ENCODE data around the gene SMAD6.
"Not testable (repeated sequence)": the region's sequence is repeated elsewhere in the genome, so short reads cannot be mapped to it uniquely, and the experiment has no call there.

SMAD6 gene

DNA sequence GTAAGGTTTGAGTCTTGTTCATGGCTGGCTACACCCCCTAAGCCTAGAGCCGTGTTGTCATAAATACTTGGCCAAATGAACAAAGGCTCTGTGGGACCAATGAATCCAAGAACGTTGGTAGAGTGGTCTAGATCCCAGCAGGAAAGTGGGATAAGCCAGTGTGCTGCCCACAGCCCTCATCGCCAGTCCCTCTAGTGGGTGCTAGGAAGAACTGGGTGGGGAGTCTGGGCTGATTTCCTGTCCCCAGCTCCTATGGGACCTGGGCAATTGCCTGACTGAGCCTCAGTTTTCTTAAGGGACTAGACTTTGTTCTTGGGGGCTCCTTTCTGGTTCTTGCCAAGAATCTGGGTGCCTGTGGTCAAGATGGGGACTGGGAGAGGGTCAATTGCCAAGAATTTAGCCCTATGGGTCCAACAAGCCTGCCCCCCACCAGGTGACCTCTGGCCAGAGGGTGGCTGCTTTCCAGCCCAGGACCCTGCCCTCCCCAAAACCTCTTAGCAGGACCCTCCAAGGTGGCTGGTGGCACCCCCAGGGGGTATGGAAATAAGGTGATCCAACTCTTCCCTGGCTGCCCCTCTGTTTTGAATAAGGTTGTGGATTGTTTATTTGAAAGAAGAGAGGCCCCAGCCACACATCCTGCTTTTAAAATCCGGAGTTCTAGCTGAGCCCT lies 42.7 kb downstream of the SMAD6 start:
- no peak for DNase-seq

DNA sequence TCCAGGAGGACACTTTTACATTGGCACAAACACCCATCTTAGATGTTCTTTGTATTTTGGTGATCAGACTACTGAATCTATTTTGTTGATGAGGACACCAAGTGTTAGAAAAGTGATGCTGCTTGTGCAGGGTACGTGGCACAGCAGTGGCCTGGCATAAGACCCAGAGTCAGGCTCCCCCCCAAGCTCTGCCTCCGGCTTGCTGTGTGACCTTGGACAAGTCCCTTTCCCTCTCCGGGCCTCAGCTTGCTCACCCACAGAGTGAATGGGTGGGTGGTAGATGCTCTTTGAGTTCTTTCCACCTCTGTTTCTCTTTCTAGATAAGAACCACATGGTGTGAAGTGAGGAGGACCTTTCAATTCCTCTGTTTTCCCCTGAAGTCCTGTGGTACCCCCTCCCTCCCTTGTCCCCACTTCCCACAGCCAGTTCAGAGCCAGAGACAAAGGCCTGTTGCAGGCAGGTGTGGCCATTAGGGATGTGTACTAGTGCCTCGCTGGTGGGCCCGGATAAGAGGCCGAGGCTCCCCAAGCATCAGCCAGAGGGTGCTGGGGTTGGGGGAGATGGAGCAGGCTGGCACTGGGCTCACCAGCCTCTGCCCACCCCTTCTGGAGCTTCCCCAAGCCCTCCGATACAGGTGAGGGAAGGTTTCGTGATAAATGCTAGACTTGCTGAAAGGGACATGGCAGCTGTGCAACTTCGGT lies 43.6 kb downstream of the SMAD6 start:
- no peak for DNase-seq

DNA sequence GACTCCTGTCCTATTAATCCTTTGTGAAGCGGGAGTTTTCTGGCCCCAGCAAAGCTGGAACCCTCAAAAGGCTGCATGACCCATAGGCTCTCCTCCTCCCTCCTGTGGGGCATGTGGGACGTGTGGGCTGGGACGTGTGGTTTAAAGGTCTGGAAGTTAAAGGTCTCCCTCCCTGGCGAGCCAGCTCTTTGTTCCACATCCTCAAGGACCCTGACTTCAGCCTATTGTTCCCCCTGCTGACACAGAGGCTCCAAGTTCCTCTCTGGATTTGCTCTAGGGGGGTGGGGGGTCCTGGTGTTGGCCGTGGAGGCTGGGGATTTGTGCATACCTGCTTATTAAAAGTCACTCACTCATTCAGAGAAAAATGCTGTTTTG lies 44.2 kb downstream of the SMAD6 start:
- no peak for DNase-seq

DNA sequence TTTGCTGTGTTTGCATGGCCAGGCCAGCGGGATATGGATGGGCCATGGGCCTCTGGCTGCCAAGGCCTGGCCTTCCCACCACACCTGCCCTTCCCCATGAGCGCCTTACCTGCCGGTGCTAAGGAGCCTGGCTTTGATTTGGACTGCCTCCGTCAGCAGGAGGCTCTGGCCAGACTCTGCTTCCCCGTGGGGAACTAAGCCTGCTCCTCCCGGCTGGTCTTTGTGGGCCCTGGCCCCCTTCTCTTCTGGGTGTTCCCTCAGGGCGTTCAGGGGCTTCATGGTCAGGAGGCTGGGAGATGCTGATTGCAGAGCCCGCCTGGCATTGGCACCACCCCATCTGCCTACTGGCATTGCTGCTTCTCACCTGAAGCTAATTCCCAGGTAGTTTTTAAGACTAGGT lies 45.2 kb downstream of the SMAD6 start:
- DNase-seq: no peak

DNA sequence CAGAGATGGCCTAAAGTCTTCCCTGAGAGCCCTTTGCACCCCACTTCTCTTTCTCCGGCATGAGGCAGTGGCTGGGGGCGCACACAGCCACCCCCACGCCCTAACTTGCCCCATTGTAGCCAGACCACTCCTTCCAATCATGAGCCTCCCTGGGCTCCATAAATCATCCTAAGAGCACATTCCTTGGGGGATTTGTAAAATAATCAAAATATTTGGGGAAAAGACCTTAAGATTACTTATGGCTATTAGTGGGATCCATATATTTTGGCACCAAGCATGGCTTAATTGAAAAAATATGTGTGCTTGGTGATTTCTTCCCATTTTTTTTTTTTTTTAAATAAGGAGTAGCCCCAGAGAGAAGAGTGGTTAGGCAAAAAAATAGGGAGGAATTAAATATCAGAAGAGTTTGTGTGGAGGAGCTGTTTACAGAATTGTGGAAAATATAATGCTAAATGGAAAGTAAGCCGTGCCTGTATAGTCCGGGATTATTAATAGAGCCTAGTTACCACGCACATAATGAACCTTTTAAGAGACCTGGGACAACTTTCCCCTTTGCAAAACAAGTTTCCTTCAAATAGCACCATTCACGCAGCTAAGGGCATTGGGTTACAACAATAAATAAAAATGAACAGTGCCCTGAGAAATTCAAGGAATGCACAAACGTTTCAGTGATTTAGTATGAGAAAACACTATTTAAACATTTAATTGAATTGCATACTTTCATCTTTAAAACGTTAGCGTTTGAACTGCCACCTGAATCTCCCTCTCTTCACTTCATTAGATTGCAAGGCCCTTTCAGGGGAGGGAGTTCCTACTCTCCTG lies 46.1 kb downstream of the SMAD6 start:
- no peak for DNase-seq

DNA sequence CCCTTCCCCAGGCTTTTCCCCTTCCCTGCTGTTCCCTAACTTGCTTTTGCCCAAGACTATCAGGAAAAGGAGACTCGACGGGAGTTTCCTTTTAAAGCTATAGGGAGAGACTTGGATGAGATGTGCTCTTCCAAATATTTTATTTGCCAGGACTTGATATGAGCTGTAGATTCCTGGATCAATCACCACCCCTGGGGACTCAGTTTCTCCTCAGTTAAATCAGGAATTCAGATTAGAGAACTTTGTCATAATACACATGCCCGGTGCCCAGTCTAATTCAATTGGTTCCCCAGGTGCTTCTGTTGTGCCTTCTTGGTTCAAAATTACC lies 46.6 kb downstream of the SMAD6 start:
- DNase-seq: no peak

DNA sequence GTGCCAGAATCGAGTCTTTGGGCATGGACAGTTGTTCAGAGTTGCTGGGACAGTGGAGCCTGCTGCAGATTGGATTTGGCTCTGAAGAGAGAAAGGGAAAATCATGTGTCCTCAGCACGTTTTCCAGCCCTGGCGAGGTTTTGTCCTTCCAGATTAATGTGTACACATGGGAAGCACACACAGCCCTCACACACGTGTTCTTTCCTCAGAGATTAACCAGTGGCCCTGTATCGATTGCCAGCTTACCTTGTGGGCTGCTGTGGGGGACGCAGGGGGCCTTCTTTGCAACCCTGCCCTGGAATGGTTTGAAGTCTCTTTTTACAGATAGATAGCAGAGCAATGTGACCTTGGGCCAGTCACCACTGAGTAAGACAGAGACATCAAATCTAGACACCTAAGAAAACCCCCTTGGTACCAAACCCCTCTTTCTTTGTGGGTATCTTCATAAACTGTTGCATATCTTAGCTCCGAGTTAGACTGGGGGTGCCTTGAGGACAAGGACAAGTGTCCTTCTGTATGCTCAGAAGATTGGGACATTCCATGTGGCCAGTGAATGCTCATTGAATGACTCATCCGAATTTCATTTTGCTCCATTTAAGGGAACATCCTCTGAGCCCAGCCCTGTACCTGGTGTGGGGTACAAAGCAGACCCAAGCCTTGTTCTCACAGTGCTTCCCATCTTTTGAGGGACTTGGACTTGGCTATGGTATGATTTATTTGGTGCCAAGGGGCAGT lies 48.0 kb downstream of the SMAD6 start:
- DNase-seq: no peak

DNA sequence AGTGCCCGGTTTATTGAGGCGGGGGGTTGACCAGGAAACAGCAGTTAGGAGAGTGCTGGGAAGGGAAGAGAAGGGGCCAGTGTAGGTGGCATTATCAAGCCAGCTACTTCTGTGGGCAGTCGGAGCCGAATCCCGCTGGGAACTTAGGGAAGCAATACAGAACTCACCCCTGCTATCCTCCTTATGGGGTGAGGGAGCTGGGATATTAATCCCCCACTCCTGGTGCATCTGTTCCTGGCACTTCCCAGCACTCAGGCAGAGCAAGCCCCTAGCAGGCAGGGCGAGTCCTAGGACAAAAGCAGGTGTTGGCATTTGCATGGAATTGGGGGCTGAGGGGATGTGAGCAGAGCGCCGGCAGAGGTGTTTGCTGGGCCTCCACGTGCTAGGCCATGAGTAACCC lies 48.6 kb downstream of the SMAD6 start:
- DNase-seq: no peak

DNA sequence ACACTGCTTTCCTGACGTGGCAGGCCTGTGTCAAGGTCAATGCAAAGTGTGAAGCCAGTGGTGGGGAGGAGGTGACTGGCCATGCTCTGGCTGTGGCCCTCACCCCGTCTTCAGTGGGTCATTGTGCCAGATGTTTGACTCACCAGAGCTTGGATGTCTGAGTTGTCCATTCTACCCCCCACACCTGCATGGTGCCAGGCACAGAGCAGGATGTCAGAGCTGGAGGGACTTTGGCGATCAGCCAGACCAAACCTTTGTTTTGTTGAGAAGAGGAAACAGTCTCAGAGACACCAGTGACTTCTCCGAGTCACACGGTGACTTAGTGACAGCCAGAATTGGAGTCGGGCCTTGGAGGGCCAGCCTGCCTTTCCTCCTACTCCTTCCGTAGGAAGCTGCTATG lies 49.5 kb downstream of the SMAD6 start:
- no peak for DNase-seq

DNA sequence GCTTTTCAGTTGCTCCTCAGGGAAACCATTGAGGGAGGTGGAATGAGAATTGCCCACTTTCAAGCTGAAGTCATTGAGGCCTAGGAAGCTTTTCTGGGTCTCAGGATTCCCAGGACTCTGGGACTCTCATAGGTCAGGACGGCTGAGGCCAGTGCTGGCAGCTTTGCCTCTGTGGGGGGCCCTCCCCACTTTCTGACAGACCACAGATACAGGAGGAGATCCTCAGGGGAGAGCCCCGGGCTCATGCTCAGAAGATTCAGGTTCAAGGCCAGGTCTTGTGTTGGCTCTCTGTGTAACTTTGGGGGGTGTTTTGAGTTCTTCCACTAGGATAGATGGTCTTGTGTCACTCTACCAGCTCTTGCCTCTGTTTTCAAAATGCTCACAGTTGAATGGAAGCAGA lies 50.0 kb downstream of the SMAD6 start:
- DNase-seq: no peak

DNA sequence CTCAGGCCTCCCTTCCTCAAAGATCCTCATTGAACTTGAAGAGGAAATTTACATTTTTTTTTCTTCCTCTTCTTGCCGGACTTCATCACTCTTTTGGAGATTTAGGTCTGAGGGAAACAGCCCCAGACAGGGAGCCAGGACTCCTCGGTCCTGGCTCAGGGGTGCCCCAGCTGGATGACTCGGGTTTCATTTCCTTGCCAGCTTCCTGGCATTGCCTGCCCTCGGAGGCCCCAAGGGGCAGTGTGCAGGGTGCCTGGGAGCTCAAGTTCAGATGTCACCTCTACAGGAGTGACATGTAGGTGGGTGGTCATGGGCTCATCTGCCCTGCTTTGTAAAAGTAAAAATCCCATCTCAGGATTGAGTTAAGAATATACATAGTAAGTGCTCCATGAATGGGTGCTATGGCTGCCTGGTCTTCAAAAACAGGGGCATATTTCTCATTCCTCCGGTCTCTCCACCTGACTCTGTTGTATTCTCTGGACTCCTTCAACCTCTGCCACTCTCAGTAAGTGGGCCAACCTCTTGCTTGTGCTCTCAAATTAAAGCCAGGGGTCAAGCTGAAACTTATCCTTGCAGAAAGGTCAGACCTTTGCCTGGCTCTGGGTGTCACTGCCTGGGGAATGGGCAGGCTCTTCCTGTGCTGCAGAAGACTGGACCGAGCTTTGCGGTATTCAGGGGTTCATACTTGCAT lies 51.8 kb downstream of the SMAD6 start:
- no peak for DNase-seq

DNA sequence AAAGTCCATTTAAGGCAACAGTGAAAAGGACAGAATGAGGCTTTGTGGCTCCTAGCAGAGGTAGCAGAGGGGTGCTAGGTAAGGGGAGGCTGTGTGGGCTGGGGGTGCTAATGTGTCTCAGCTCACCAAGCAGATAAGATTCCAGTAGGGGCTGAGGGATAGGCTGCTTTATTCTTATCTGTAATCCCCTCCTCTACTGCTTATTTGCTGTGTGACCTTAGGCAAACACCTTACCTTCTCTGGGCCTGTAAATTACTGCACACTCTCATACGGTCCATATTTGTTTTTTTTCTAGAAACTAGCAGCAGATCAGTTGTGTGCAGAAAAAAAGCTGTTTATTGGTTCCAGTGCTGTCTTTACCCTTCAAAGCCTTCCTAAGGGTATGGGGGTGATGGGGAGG lies 52.8 kb downstream of the SMAD6 start:
- no peak for DNase-seq

DNA sequence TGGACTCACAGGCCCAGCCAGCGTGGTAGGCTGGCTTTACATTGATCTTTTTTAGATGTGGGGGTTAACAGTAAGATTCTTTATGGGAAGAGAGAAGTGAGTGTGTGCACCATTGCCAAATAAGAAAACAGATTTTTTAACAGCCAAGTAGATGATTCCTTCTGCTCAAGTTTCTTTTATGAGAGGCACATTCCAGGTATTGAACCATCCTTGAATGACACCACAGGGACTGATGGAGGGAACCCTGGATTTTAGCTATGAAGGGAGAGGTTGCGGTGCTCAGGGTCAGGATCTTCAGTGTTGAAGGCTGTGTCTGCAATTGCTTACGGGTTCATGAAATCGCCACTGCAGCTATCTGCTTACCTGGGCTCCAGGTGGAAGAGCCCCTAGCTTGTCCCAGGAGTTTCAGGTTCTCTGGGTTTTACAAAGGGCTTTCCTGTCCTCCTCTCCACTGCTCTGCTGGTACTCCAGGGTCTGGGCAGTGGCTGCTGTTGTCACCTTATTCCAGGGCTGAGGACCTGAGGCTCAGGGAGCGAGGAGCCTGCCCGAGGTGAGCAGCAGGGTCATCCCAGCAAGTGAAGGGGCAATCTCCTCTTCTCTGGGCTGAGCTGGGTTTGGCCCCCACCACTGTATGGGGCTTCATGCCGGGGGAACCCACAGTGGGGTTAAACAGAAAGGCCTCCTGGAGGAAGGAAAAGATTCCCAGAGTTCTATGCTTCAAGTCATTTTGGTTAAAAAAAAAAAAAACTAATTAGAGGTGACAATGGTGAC lies 53.4 kb downstream of the SMAD6 start:
- DNase-seq: no peak

DNA sequence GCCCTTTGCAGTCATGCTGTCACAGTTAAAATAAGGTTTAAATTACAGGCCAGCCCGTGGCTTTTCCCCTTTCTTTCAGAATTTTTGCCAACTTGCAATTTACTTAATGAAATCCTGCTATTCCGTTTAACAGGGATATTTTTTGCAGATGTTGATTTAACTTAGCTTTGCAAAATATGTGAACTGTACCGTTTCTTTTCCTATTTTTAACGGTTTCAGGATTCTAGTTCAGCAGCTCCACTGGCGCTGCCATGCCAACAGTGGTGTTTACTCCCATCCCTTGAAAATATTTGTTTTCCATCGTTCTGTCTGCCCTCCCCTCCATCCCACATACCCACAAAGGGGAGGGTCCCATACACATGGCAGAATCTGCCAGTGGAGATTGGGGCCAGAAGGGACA lies 54.3 kb downstream of the SMAD6 start:
- no peak for DNase-seq

DNA sequence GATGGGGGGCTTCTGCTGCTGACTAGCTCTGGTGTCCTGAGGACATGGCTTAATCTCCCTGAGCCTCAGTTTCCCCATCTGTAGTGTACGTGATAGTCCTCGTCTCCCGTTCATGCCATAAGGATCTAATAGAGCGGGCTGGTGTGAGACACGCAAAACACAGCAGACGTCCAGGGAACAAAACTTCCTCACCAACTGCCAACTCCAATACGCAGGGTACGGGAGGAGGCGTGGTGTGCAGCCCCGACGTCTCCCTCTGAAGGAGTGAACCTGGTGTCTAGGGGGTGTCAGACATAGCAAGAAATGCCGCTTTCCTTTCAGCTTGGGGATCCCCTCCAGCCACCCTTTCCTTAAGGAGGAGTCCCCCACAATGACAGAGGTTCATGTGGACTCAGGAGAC lies 55.0 kb downstream of the SMAD6 start:
- DNase-seq: no peak

DNA sequence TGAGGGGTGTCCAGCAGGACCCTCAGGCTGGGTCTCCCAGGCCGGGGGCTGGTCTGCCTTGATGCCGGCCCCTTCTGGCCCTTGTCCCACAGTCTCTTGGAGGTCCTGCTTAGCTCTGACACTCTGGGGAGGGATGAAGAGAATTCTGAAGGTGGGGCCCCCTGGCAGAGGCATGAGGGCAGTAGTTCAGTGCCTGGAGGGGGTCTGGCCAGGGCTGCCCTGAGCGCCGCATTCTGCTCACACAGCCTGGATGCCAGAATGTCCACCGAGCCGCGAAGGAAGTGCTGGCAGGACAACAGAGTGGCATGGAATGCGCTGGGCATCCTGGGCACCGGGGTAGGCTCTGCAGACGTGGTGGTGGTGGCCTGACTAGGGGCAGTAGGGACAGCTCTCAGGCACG lies 55.5 kb downstream of the SMAD6 start:
- DNase-seq: no peak

DNA sequence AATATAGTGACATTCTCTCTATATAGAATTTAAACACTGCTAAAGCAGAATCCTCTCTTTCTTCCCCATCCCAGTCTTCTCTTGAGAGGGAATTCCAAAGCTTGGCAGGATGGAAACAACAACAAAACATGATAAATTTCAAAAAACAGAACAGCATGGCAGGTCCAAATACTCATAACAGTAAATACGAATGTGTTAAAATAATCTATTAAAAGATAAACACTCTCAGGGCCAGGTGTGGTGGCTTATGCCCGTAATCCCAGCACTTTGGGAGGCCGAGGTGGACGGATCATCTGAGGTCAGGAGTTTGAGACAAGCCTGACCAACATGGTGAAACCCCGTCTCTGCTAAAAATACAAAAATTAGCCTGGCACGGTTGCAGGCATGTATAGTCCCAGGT lies 56.2 kb downstream of the SMAD6 start:
- DNase-seq: not testable (repeated sequence)

DNA sequence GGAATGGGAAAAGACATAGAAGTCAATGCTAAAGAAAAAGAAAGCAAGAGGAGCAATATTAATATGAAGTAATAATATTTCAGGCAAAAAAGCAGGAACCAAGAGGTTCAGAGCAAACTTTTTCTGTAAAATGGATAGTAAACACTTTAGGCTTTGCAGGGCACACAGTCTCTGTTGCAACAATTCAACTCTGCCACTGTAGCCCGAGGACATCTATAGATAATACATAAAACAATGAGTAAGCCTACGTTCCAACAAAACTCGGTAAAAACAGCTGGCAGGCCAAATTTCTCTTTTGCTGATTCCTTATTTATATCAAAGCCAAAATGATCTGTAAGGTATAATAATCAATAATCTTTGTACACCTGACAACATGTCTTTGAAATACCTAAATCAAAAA lies 56.8 kb downstream of the SMAD6 start:
- DNase-seq: no peak

DNA sequence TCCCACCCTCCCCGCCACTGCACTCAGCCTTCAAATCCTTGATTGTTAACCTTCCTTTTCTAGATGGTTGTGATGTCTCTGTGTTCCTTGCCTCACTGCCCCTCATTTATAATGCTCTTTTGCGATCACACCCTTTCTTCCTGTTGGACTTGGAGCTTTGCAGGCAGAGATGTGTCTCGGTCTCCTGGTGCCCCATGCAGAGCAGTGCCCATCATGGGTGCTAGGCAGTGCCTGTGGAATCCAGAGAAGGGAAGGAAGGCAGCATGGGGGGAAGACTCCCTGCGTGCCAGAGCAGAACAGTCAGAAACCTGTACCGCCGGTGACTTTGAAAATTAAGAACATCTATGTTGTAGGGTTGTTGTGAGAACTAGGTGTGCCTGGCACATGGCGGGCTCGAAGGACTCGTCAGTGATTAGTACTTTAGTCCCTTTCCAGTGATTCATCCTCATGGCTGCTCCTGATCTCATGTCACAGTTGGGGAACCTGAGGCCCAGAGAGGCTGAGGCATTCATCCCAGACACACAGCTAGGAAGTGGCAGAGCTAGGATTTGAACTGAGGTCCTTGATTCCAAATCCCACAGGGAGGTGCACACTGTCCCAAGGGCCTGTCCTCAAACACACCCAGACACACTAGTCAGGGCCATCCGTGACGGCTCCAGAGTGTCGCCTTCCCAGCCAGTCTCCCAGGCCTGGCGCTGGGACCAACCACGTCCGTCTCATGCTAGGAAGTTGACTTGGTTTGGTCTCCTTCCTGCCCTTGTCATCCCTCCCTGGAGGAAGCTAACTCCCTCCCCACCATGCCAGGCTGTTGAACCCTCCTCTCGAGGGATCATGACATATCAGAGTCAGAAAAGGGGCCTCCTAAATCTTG lies 58.3 kb downstream of the SMAD6 start:
- no peak for DNase-seq

DNA sequence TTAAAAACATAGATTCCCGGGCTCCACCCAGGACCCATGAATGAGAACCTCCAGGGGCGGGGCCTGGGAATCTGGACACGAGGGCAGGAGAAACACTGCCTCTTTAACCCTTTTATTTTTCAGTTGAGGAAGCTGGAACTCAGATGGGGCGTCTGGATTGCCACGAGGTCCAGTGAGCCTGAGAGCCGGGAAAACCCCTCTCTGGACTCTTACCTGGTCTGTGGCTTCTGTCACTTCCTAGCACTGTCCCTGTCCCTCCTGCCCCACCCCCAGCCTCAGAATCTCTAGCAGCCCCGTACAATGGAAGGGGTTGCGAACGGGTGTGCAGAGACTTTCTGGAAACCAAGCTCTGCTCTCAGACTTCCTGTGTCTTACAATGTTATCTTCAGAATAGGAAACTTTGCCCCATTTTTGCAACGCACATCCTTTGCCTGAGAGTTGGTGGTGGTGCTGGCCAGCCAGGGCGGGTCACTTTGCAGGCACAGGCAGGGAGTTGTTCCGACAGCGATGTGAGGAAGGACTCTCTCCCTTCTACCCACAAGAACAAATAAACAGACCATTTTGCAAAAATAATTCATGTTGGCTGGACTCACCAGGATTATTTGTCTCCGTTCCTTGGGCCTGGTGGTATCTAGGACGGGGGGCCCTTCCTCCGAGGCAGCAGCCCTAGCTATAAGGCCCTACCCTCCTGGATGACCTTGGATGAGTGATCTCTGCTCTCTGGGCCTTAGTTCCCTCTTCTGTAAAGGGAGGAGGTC lies 59.1 kb downstream of the SMAD6 start:
- DNase-seq: no peak
